Measurements from ENCODE around the gene FUT1. TPM values are rescaled to one million over a fixed set of nuclear protein-coding genes. Genes with fewer than 3 reads are reported as not detected.

FUT1 gene
- total RNA-seq, 2 experiments from 2014 or later = 0.03 TPM; not detected in 1

- Histone ChIP-seq H3K27ac (ENCODE audit: low read depth, low read length, poor library complexity, severe bottlenecking) (no peak overlapping the region), H3K79me2 (ENCODE audit: insufficient read depth, low read depth, low read length) (no peaks in the 10 kb centered on the region), H3K4me3 (ENCODE audit: low read depth, low read length, poor library complexity, severe bottlenecking) (no peak overlapping the region), H3K4me2 (ENCODE audit: low read length) (no peak overlapping the region), H3K36me3 (ENCODE audit: insufficient read depth, low read length) (no peaks in the 10 kb centered on the region), H4K20me1 (ENCODE audit: insufficient read depth, low read length) (no peaks in the 10 kb centered on the region), H3K9me2 (ENCODE audit: insufficient read depth, low read length) (no peaks in the 10 kb centered on the region), H3K9me3 (ENCODE audit: low read length) (no peaks in the 10 kb centered on the region), H2AFZ (ENCODE audit: low read length) (no peak overlapping the region), H3K4me1 (ENCODE audit: insufficient read depth, low read length, poor library complexity, severe bottlenecking) (no peaks in the 10 kb centered on the region)
- POLR2A ChIA-PET = no interaction called here
- CTCF ChIA-PET (ENCODE audit: unreplicated experiment) = no interaction called here
- intact Hi-C loops (cut with micrococcal nuclease; ENCODE audit: unreplicated experiment) = no loop called here
- no peak for DNase-seq (ENCODE audit: low spot score)
- no peak for TF ChIP-seq EZH2phosphoT487 (IDR thresholded peaks at IDR 0.05; ENCODE audit: borderline replicate concordance, low read depth, low read length)
- TF ChIP-seq, protein P1, sequence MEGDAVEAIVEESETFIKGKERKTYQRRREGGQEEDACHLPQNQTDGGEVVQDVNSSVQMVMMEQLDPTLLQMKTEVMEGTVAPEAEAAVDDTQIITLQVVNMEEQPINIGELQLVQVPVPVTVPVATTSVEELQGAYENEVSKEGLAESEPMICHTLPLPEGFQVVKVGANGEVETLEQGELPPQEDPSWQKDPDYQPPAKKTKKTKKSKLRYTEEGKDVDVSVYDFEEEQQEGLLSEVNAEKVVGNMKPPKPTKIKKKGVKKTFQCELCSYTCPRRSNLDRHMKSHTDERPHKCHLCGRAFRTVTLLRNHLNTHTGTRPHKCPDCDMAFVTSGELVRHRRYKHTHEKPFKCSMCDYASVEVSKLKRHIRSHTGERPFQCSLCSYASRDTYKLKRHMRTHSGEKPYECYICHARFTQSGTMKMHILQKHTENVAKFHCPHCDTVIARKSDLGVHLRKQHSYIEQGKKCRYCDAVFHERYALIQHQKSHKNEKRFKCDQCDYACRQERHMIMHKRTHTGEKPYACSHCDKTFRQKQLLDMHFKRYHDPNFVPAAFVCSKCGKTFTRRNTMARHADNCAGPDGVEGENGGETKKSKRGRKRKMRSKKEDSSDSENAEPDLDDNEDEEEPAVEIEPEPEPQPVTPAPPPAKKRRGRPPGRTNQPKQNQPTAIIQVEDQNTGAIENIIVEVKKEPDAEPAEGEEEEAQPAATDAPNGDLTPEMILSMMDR (conservative IDR thresholded peaks at IDR 0.05; ENCODE audit: low read length) = no peak
- no TSS peak for BruUV-seq (replicated peaks)
Measured at GRCh38 chr19:48698046-48698445, 54.4 kb downstream of the FUT1 start.

Small RNA genes within 50 kb of the gene (small RNA-seq; reads per million reads assigned to genes)
- gene RNU6-317P = not detected

Other genes with a start within 250 kb of the FUT1 start
- gene LMTK3, start 240.8 kb downstream of the FUT1 start, total RNA-seq (2014; rRNA removed; shearing (Covaris generic)) = 1.3 and 2.3 TPM in 2 replicates
- gene LMTK3, start 240.8 kb downstream of the FUT1 start, total RNA-seq (2022) = 9.7 and 11.5 TPM in 2 replicates
- gene SULT2B1, start 200.5 kb downstream of the FUT1 start, total RNA-seq (2014; rRNA removed; shearing (Covaris generic)) = not detected in 2 replicates
- not detected in 2 replicates for gene SULT2B1, start 200.5 kb downstream of the FUT1 start, total RNA-seq (2022)
- not detected in 2 replicates for gene SPACA4, start 145.9 kb downstream of the FUT1 start, total RNA-seq (2014; rRNA removed; shearing (Covaris generic))
- not detected in 2 replicates for gene SPACA4, start 145.9 kb downstream of the FUT1 start, total RNA-seq (2022)
- 3.7 and 6.2 TPM in 2 replicates for gene FAM83E, start 137.6 kb downstream of the FUT1 start, total RNA-seq (2014; rRNA removed; shearing (Covaris generic))
- gene FAM83E, start 137.6 kb downstream of the FUT1 start, total RNA-seq (2022) = 3.0 and 5.6 TPM in 2 replicates
- 3,527 and 5,064 TPM in 2 replicates for gene RPL18, start 133.5 kb downstream of the FUT1 start, total RNA-seq (2014; rRNA removed; shearing (Covaris generic))
- 1,333 and 1,494 TPM in 2 replicates for gene RPL18, start 133.5 kb downstream of the FUT1 start, total RNA-seq (2022)
- 12.4 and 18.2 TPM in 2 replicates for gene SPHK2, start 133.1 kb downstream of the FUT1 start, total RNA-seq (2014; rRNA removed; shearing (Covaris generic))
- 33.3 and 34.8 TPM in 2 replicates for gene SPHK2, start 133.1 kb downstream of the FUT1 start, total RNA-seq (2022)
- 20.8 and 35.6 TPM in 2 replicates for gene DBP, start 115.3 kb downstream of the FUT1 start, total RNA-seq (2014; rRNA removed; shearing (Covaris generic))
- 15.7 and 19.0 TPM in 2 replicates for gene DBP, start 115.3 kb downstream of the FUT1 start, total RNA-seq (2022)
- gene CA11, start 106.5 kb downstream of the FUT1 start, total RNA-seq (2014; rRNA removed; shearing (Covaris generic)) = 2.5 and 2.7 TPM in 2 replicates
- 4.6 and 10.8 TPM in 2 replicates for gene CA11, start 106.5 kb downstream of the FUT1 start, total RNA-seq (2022)
- gene NTN5, start 79.6 kb downstream of the FUT1 start, total RNA-seq (2014; rRNA removed; shearing (Covaris generic)) = 0.16 TPM in 1 of 2 replicates, not detected in the other
- 0.20 and 0.53 TPM in 2 replicates for gene NTN5, start 79.6 kb downstream of the FUT1 start, total RNA-seq (2022)
- gene FUT2, start 56.7 kb downstream of the FUT1 start, total RNA-seq (2014; rRNA removed; shearing (Covaris generic)) = not detected in 2 replicates
- gene FUT2, start 56.7 kb downstream of the FUT1 start, total RNA-seq (2022) = not detected in 2 replicates
- gene MAMSTR, start 32.9 kb downstream of the FUT1 start, total RNA-seq (2014; rRNA removed; shearing (Covaris generic)) = 1.1 and 1.2 TPM in 2 replicates
- 1.2 and 1.8 TPM in 2 replicates for gene MAMSTR, start 32.9 kb downstream of the FUT1 start, total RNA-seq (2022)
- gene RASIP1, start 12.0 kb downstream of the FUT1 start, total RNA-seq (2014; rRNA removed; shearing (Covaris generic)) = 0.09 TPM in 1 of 2 replicates, not detected in the other
- gene RASIP1, start 12.0 kb downstream of the FUT1 start, total RNA-seq (2022) = 0.31 and 0.36 TPM in 2 replicates
- gene IZUMO1, start 5.7 kb downstream of the FUT1 start, total RNA-seq (2014; rRNA removed; shearing (Covaris generic)) = not detected in 2 replicates
- not detected in 2 replicates for gene IZUMO1, start 5.7 kb downstream of the FUT1 start, total RNA-seq (2022)
- not detected in 2 replicates for gene FGF21, start 2.9 kb upstream of the FUT1 start, total RNA-seq (2014; rRNA removed; shearing (Covaris generic))
- gene FGF21, start 2.9 kb upstream of the FUT1 start, total RNA-seq (2022) = not detected in 2 replicates
- 44.5 and 47.2 TPM in 2 replicates for gene BCAT2, start 58.4 kb upstream of the FUT1 start, total RNA-seq (2014; rRNA removed; shearing (Covaris generic))
- 35.9 and 53.0 TPM in 2 replicates for gene BCAT2, start 58.4 kb upstream of the FUT1 start, total RNA-seq (2022)
- gene HSD17B14, start 83.8 kb upstream of the FUT1 start, total RNA-seq (2014; rRNA removed; shearing (Covaris generic)) = 4.5 and 4.9 TPM in 2 replicates
- 1.8 and 3.2 TPM in 2 replicates for gene HSD17B14, start 83.8 kb upstream of the FUT1 start, total RNA-seq (2022)
- gene PLEKHA4, start 116.0 kb upstream of the FUT1 start, total RNA-seq (2014; rRNA removed; shearing (Covaris generic)) = 4.7 and 8.4 TPM in 2 replicates
- gene PLEKHA4, start 116.0 kb upstream of the FUT1 start, total RNA-seq (2022) = 8.1 and 8.8 TPM in 2 replicates
- 31.5 and 31.7 TPM in 2 replicates for gene PPP1R15A, start 119.8 kb upstream of the FUT1 start, total RNA-seq (2014; rRNA removed; shearing (Covaris generic))
- gene PPP1R15A, start 119.8 kb upstream of the FUT1 start, total RNA-seq (2022) = 23.4 and 23.8 TPM in 2 replicates
- gene TULP2, start 146.1 kb upstream of the FUT1 start, total RNA-seq (2014; rRNA removed; shearing (Covaris generic)) = 0.47 TPM in 1 of 2 replicates, not detected in the other
- 1.6 and 2.9 TPM in 2 replicates for gene TULP2, start 146.1 kb upstream of the FUT1 start, total RNA-seq (2022)
- 72.6 and 88.7 TPM in 2 replicates for gene NUCB1, start 147.7 kb upstream of the FUT1 start, total RNA-seq (2014; rRNA removed; shearing (Covaris generic))
- 73.6 and 85.3 TPM in 2 replicates for gene NUCB1, start 147.7 kb upstream of the FUT1 start, total RNA-seq (2022)
- not detected in 2 replicates for gene DHDH, start 181.1 kb upstream of the FUT1 start, total RNA-seq (2014; rRNA removed; shearing (Covaris generic))
- 0.53 TPM in 1 of 2 replicates, not detected in the other for gene DHDH, start 181.1 kb upstream of the FUT1 start, total RNA-seq (2022)
- gene BAX, start 202.2 kb upstream of the FUT1 start, total RNA-seq (2014; rRNA removed; shearing (Covaris generic)) = 94.9 and 95.2 TPM in 2 replicates
- 83.9 and 93.7 TPM in 2 replicates for gene BAX, start 202.2 kb upstream of the FUT1 start, total RNA-seq (2022)
- gene FTL, start 212.7 kb upstream of the FUT1 start, total RNA-seq (2014; rRNA removed; shearing (Covaris generic)) = 562 and 602 TPM in 2 replicates
- gene FTL, start 212.7 kb upstream of the FUT1 start, total RNA-seq (2022) = 438 and 467 TPM in 2 replicates
- gene GYS1, start 240.7 kb upstream of the FUT1 start, total RNA-seq (2014; rRNA removed; shearing (Covaris generic)) = 12.5 and 20.0 TPM in 2 replicates
- 28.9 and 29.9 TPM in 2 replicates for gene GYS1, start 240.7 kb upstream of the FUT1 start, total RNA-seq (2022)
- gene RUVBL2, start 241.2 kb upstream of the FUT1 start, total RNA-seq (2014; rRNA removed; shearing (Covaris generic)) = 265 and 272 TPM in 2 replicates
- 125 and 146 TPM in 2 replicates for gene RUVBL2, start 241.2 kb upstream of the FUT1 start, total RNA-seq (2022)